ENCODE data around the gene TCP11. TPM values are rescaled to one million over a fixed set of nuclear protein-coding genes. Genes with fewer than 3 reads are reported as not detected.

TCP11 gene
- total RNA-seq, 1 experiment from 2014 or later = 0.06 TPM

Other genes with a start within 250 kb of the TCP11 start
- gene SCUBE3, start 72.6 kb upstream of the TCP11 start, total RNA-seq (2014; rRNA removed; shearing (Covaris generic)) = 1.1 and 2.0 TPM in 2 replicates
- 9.1 and 12.5 TPM in 2 replicates for gene ZNF76, start 118.4 kb upstream of the TCP11 start, total RNA-seq (2014; rRNA removed; shearing (Covaris generic))
- gene DEF6, start 156.5 kb upstream of the TCP11 start, total RNA-seq (2014; rRNA removed; shearing (Covaris generic)) = 20.0 and 23.6 TPM in 2 replicates
- gene PPARD, start 201.2 kb upstream of the TCP11 start, total RNA-seq (2014; rRNA removed; shearing (Covaris generic)) = 2.9 and 5.6 TPM in 2 replicates